Bronchial epithelial cell (primary cell): ENCODE measurements around the gene HOXB3. TPM values are rescaled to one million over a fixed set of nuclear protein-coding genes. Genes with fewer than 3 reads are reported as not detected.

Experiments
- DNase-seq: peaks from one replicate; pipeline ENCODE4 v3.0.0-alpha.2; 2010; ENCODE audit warnings: low read depth
- FAIRE-seq: peaks from 2 replicates; lab custom pipeline; 2011; peaks lifted over from hg19 to GRCh38; lab: Jason Lieb, UNC
- H3K27me3 ChIP-seq: 2 replicates; pipeline ENCODE4 v1.5.1; 2011; ENCODE audit warnings: low read length; ENCODE audit not compliant: control insufficient read depth, insufficient read depth
- H3K36me3 ChIP-seq: 2 replicates; pipeline ENCODE4 v1.5.1; 2011; ENCODE audit warnings: low read length; ENCODE audit not compliant: control insufficient read depth, insufficient read depth
- H3K4me3 ChIP-seq: 2 replicates; pipeline ENCODE4 v1.5.1; 2011; ENCODE audit warnings: mild to moderate bottlenecking, low read depth, low read length, control low read depth
- total RNA-seq: library from RNA; depleted of rRNA; stranded (reverse); fragments of >200 nt; gene quantifications from 2 replicates; pipeline ENCODE4 v1.2.1, GENCODE V29; 2014
- TF ChIP-seq, protein P1 (sequence below): IDR thresholded peaks from 2 replicates; pipeline ENCODE4 v1.5.1; 2011; ENCODE audit warnings: mild to moderate bottlenecking, moderate library complexity, low read length, control low read depth, inconsistent platforms; ENCODE audit not compliant: insufficient read depth, severe bottlenecking

HOXB3 gene
- total RNA-seq, 1 donor from 2014 or later: not detected

DNA sequence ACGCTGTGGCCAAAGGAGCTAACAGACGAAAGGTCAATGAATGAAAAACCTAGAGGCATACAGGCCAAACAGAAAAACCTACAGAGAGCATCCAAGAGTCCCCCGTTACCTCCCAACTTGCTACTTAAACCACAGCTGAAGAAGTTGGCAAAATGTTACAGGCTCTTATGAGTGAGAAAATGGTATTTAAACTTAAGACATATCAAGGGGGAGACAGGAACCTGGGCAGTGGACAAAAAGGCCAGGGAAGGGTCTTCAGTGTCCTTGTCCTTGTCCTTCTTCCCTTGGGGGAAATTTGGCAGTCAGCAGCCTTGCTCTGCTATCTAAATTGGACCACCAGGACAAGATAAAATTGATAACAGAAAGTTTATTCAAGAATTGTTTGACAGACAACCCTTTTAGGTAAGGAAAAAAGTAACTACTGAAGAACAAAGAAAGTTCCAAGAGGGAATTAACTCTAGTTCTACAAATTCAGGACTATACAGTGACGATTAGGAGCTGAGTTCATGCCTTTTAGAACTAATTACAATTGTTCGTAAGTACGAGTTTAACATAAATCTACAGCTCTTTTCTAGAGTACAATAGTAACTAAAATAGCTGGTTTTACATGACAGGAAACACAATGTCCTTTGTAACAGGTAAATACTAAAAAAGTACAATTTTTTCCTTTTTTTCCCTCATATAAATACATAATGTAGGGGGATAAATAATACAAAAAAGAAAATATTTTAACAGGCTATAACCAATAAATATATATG is 41.3 kb downstream of the HOXB3 start:
- Histone ChIP-seq H3K4me3 (no peak overlapping the region), H3K36me3 (no peaks in the 10 kb centered on the region), H3K27me3 (peaks cover 73% of the 10 kb centered on the region)
- TF ChIP-seq, protein P1, sequence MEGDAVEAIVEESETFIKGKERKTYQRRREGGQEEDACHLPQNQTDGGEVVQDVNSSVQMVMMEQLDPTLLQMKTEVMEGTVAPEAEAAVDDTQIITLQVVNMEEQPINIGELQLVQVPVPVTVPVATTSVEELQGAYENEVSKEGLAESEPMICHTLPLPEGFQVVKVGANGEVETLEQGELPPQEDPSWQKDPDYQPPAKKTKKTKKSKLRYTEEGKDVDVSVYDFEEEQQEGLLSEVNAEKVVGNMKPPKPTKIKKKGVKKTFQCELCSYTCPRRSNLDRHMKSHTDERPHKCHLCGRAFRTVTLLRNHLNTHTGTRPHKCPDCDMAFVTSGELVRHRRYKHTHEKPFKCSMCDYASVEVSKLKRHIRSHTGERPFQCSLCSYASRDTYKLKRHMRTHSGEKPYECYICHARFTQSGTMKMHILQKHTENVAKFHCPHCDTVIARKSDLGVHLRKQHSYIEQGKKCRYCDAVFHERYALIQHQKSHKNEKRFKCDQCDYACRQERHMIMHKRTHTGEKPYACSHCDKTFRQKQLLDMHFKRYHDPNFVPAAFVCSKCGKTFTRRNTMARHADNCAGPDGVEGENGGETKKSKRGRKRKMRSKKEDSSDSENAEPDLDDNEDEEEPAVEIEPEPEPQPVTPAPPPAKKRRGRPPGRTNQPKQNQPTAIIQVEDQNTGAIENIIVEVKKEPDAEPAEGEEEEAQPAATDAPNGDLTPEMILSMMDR: no peak
- FAIRE-seq: no peak
- DNase-seq: no peak

DNA sequence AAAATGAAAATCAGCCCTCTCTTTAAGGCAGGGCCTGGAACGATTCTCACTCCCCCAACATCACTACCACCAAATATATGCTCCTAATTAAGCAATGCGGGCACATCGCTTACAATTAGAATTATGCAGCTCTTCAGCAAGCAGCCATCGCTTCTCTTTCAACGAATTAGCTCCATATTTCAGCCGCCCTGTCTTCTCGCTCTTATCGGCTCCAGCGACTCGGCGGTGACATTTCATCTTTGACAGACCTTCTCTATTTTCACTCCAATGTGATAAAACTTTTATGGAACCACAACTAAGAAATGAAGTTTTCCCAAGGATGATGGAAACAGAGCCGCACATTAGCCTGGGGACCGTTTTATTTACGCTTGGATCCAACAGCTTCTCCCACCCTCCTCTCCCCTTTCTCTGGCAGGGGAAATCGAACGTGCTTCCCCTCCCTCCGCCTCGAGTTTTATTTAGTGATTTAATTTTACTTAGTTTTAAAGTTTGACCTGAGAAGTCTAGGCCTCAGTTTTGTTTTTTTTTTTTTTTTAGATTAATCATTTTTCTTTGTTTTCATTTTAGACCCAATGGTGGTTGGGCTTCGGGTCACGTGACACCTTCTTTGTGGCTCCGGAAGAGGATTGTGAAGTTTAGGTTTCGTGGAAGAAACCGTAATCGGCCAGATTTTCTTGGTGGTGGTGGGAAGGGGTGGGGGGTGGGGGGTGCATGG is 42.1 kb downstream of the HOXB3 start:
- FAIRE-seq (no peak), DNase-seq (no peak)
- H3K4me3 ChIP-seq: no peak overlapping the region
- peaks cover 75% of the 10 kb centered on the region for H3K27me3 ChIP-seq
- TF ChIP-seq, protein P1: no peak
- H3K36me3 ChIP-seq: no peaks in the 10 kb centered on the region

DNA sequence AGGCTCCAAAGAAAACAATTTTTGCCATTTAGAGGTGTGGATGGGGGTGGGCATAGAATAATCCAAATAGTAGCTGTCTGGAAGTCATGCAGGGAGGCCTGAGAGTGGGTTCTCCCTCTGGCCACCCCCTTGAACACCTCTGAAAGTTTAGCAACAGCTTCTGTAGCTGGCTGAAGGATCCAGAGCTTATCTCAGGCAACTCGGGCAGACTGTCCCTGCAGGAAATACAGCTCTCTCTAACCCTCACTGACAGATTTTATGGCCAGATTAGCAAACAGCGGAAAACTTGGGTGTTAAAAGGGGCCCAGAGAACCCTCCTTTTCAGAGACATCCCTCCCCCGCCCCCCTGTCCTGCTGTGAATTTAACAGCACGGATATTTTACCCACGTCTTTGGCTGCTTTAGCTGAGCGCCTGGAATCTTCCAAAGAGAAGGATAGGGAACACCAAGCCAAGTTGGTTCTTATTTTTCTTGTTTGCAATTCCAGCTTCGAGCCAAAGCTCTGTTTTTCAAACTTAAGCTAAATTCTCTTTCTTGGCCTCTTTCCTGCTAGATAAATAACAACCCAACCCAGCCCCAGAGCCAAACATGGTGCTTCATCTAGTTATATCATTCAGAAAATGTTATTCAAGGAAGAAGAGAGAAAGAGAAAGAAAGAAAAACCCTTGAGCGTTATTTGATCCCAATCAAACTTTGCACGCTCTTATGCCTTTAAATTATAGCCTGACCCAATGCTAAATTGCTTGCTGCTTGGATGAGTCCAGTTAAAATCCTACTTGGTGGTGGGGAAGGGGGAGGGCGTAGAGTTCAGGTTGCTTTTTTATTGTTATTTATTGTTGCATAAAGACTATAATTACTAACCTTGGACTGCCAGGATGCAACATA is 42.9 kb downstream of the HOXB3 start:
- DNase-seq (no peak), FAIRE-seq (no peak)
- H3K4me3 ChIP-seq: no peak overlapping the region

DNA sequence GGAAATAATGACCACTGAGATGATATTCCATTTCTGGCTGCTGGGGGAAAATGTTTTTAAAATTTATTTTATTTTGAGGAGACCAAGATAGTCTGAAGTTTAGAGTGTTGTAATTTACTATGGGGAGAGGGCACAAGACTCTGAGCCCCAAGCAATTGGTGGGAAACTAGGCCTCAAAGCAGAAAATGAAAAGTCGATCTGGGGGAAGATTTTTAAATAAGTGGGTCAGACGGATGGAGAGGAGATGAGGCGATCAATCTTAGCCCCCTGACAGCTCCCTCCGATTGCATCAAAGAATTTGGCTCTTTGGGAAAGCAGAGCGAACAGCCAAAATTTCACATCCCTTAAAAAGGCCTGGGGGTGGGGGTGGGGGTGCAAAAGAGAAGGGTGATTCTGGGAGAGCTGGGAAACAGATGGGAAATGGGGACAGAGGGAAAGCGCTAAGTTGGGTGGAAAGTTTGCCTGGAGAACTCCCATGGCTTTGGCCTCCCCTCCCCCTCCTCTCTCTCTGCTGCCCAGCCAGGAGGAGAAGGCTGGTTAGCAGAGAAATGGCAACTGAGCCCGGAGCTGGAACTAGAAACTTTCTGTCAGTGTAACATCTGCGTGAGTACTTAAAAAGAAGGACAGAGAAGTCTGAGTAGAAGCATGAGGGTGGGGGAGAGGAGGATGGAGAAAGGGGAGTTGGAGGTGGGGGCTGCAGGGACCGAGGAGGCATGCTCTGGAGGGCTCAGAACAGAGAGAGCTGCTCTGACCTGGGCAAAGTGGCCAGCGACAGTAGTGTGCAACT is 43.7 kb downstream of the HOXB3 start:
- FAIRE-seq (no peak), DNase-seq (no peak)
- H3K4me3 ChIP-seq: no peak overlapping the region
- H3K27me3 ChIP-seq: peaks cover 75% of the 10 kb centered on the region
- H3K36me3 ChIP-seq: no peaks in the 10 kb centered on the region
- TF ChIP-seq, protein P1: no peak

More for the DNA sequence above, 42.9 kb downstream of the HOXB3 start:
- peaks cover 78% of the 10 kb centered on the region for H3K27me3 ChIP-seq
- TF ChIP-seq, protein P1: no peak
- H3K36me3 ChIP-seq: no peaks in the 10 kb centered on the region

DNA sequence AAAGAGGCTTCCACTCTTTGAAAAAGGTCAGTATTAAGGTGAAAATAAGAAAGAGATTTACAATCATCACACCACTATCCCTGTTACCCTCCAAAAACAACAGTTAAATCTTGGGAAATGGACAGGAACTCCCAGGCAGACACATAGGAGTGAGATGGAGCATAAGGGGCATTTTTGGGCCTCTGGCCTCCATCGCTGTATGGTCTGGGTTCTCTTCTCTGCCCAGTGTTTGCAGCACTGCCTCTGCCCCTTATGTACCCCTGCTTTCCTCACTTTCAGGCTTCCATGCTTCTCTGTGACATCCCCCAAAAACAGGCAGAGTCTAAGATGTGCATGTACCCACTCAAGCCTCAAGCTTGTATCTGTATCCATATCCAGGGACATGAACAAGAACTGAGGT is 44.5 kb downstream of the HOXB3 start:
- Histone ChIP-seq H3K36me3 (no peaks in the 10 kb centered on the region), H3K4me3 (no peak overlapping the region), H3K27me3 (peaks cover 75% of the 10 kb centered on the region)
- FAIRE-seq: no peak
- no peak for DNase-seq
- TF ChIP-seq, protein P1: no peak
